Measurements from ENCODE around the gene CSNK2A1. TPM values are rescaled to one million over a fixed set of nuclear protein-coding genes. Genes with fewer than 3 reads are reported as not detected.

Gene CSNK2A1
- polyA plus RNA-seq, 1 experiment: 71.5 TPM

DNA sequence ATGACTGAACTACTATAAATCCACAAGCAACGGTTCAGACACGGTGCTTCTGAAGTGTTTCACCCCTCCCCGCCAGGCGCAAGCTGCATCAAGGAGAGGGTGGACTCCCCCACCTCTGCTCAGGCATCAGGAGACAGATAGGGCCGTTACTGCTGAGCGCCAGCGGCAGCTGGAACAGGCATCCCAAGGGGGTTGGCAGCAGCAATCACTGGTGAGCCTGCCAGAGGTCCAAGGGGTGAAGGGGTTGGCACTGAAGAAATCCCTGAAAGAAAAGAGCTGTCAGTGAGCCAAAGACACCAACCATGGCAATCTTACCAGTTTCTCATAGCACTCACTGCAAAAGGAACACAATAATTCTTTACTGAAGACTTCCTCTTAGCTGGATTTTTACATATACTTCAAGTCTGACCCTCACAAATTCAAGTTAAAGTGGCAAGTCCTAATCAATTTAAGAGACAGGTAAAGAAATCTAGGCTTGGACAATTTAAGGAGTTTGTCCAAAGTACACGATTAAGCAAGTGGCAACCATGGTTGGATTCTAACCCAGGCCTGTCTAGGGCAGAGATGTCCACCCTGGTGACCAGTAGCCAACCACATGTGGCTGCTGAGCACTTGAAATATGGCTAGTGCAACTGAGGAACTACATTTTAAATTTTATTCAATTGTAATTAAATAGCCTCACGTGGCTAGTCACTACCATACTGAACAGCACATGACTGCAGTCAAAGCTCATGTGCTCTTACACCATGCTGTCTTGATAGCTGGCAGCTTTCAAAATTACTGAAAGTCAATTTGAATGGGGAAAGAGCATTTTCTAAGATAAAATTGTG lies 59.6 kb downstream of the CSNK2A1 start:
- Histone ChIP-seq H3K27me3 (ENCODE audit: control insufficient read depth, insufficient read depth, low read length) (no peaks in the 10 kb centered on the region), H3K4me3 (ENCODE audit: low read depth, low read length) (no peak overlapping the region), H3K36me3 (ENCODE audit: control insufficient read depth, insufficient read depth, low read length) (peaks cover 21% of the 10 kb centered on the region)
- DNase-seq (ENCODE audit: low read depth): no peak
- CTCF ChIA-PET: interaction anchor here (1.1 to 1.2 kb wide), 2 partner anchors 33 to 130 kb away, joined by 3 to 4 read pairs; no protein-coding TSS in a partner anchor
- no peak for TF ChIP-seq CTCF (IDR thresholded peaks at IDR 0.05; ENCODE audit: insufficient read depth, low read depth, low read length)
- POLR2A ChIA-PET: no interaction called here

GRCh38 chr20:481167-481566 lies 62.4 kb downstream of the CSNK2A1 start:
- Histone ChIP-seq H3K36me3 (ENCODE audit: control insufficient read depth, insufficient read depth, low read length) (peaks cover 12% of the 10 kb centered on the region), H3K27me3 (ENCODE audit: control insufficient read depth, insufficient read depth, low read length) (no peaks in the 10 kb centered on the region), H3K4me3 (ENCODE audit: low read depth, low read length) (no peak overlapping the region)
- CTCF ChIA-PET: interaction anchor here (1.3 to 2.4 kb wide), 2 partner anchors 17 to 127 kb away, joined by 3 to 8 read pairs; no protein-coding TSS in a partner anchor
- TF ChIP-seq CTCF (IDR thresholded peaks at IDR 0.05; ENCODE audit: insufficient read depth, low read depth, low read length): no peak
- POLR2A ChIA-PET: no interaction called here
- DNase-seq (ENCODE audit: low read depth): no peak

DNA sequence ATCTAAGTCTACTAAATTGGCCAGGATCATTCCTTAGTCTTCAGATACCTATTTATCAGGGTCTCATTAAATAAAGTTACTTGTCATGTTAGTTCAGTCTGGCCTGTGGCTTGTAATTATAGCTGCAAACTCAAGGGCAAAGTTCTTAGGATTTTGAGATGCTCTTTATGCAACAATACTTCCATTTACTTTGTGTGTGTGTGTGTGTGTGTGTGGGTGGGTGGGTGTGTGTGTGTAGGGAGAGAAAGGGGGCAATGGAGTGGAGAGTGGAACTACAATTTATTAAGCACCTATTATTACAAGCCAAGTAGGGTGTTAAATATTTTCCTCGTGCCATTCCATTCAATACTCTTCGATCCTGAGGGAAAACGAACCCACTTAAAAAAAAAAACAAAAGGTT lies 63.5 kb downstream of the CSNK2A1 start:
- no peak for TF ChIP-seq CTCF (IDR thresholded peaks at IDR 0.05; ENCODE audit: insufficient read depth, low read depth, low read length)
- peaks cover 9% of the 10 kb centered on the region for H3K36me3 ChIP-seq (ENCODE audit: control insufficient read depth, insufficient read depth, low read length)
- ChIA-PET CTCF (interaction anchor here (0.9 to 4.7 kb wide), 3 partner anchors 12 to 125 kb away, joined by 3 to 43 read pairs (median 5); no protein-coding TSS in a partner anchor), POLR2A (no interaction called here)
- DNase-seq (ENCODE audit: low read depth): no peak
- H3K27me3 ChIP-seq (ENCODE audit: control insufficient read depth, insufficient read depth, low read length): no peaks in the 10 kb centered on the region
- no peak overlapping the region for H3K4me3 ChIP-seq (ENCODE audit: low read depth, low read length)

DNA sequence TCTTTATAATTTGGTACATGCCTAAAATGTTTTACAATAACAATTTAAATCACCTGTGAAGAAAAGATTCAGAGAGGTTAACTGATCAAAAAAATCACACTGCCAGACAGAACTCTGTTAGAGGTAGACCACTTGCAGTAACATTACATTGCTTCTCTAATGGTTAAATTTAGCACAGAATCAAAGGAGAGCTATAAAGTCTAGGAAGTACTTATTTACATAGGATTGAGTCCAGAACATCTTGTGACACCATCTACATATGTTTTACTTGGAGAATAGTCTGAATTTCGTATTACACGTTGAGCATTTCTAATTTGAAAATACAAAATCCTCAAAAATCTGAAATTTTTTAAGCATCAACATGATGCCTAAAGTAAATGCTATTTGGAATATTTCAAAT lies 64.1 kb downstream of the CSNK2A1 start:
- POLR2A ChIA-PET: no interaction called here
- H3K4me3 ChIP-seq (ENCODE audit: low read depth, low read length): no peak overlapping the region
- peaks cover 9% of the 10 kb centered on the region for H3K36me3 ChIP-seq (ENCODE audit: control insufficient read depth, insufficient read depth, low read length)
- CTCF ChIA-PET: interaction anchor here (0.9 to 4.7 kb wide), 5 partner anchors 12 to 125 kb away, joined by 3 to 43 read pairs (median 4); no protein-coding TSS in a partner anchor
- no peak for TF ChIP-seq CTCF (IDR thresholded peaks at IDR 0.05; ENCODE audit: insufficient read depth, low read depth, low read length)
- DNase-seq (ENCODE audit: low read depth): no peak
- H3K27me3 ChIP-seq (ENCODE audit: control insufficient read depth, insufficient read depth, low read length): no peaks in the 10 kb centered on the region

DNA sequence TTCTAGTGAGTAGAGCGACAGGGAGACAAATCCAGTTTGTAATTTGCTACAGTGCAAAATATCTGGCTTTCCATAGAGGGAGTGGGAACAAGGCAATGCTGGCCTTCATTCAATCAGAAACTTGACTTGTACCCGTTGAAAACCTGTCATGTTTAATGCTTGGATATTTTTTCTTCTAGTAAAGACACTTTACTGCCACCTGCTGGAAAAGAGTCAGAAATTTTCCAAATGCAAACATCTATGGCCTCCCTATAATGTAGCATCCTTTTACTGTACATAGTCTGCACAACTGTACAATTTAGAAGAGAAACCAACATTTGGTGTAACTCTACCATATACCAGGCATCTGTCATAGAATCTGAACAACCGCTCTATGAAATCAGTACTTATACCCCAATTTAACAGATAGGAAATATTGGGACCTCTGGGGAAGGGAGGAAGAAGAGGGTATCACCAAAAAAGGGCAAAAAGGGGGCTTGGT lies 64.6 kb downstream of the CSNK2A1 start:
- no peak for DNase-seq (ENCODE audit: low read depth)
- ChIA-PET CTCF (interaction anchor here (1.0 to 4.7 kb wide), 8 partner anchors 9 to 124 kb away, joined by 3 to 43 read pairs (median 4); partner anchors contain the start of gene TBC1D20), POLR2A (no interaction called here)
- TF ChIP-seq CTCF (IDR thresholded peaks at IDR 0.05; ENCODE audit: insufficient read depth, low read depth, low read length): peak; percentile 50; the same call in 1 of the 2 replicates
- H3K27me3 ChIP-seq (ENCODE audit: control insufficient read depth, insufficient read depth, low read length): no peaks in the 10 kb centered on the region
- no peak overlapping the region for H3K4me3 ChIP-seq (ENCODE audit: low read depth, low read length)
- peaks cover 8% of the 10 kb centered on the region for H3K36me3 ChIP-seq (ENCODE audit: control insufficient read depth, insufficient read depth, low read length)
